Stimulated activated CD8-positive, alpha-beta memory T cell treated with anti-CD3 and anti-CD28 coated beads, Interleukin-15, amount 100 ng/mL, for 1 hour (primary cell): ENCODE results near the gene NT5DC3.

Experiments used
- DNase-seq: peaks from one replicate; pipeline ENCODE4 v3.0.0-alpha.2; 2020; ENCODE audit warnings: low read depth

Gene NT5DC3

GRCh38 chr12:103782399-103782798, 58.6 kb downstream of the NT5DC3 start:
- no peak for DNase-seq

DNA sequence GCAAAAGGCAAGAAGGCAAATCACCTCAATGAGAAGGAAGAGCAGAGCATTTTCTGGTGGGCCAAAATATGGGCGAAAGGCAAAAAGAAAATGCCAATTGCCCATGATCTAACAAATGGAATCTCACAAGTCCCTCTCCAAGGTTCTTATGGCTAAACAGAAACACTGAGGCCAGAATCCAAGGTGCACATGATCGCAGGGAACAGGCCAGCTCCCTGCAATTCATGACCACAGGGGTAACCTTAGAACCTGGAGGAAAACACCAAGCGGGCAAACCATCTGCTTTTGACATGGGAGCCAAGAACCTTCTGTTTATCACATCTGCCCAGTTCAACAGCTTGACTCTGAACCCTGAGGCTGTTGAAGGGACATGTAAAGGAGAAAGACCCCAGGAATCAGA, 60.0 kb downstream of the NT5DC3 start:
- DNase-seq: no peak

DNA sequence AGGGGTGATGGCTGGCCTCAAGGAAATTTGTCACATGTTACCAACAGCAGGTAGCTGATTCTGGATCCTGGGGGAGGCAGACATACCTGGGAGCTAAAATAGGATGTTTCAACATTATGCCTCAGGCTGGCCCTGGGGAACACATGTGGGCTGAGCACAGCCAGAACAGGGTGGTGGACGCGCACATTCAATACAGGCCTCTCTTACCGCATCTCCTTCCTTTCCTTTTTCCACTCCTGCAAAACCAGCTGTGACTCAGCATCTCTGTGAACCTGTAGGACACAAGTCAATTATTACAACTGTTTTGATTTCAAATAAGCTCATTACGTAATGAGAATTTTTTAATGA, 61.0 kb downstream of the NT5DC3 start:
- no peak for DNase-seq

- DNase-seq: no peak
Measured at GRCh38 chr12:103779410-103780092, 61.5 kb downstream of the NT5DC3 start.

DNA sequence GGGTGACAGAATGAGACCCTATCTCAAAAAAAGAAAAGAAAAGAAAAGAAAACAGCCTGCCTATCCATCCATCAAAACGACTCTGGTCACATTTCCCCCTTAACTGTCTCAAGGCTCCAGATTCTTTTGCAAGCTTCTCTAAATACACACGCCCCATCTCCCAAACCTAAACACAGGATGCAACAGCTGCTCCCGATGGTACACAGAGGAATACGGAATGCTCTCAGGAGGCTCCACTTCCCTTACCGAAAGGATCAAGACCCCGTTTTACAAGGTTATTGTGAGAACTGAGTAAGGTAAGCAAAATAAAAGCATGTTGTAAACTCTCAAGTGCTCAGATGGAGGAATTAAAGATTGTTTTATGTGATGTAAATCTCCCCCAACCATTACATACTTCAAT, 62.3 kb downstream of the NT5DC3 start:
- no peak for DNase-seq

GRCh38 chr12:103774977-103775560, 66.0 kb downstream of the NT5DC3 start:
- no peak for DNase-seq

DNA sequence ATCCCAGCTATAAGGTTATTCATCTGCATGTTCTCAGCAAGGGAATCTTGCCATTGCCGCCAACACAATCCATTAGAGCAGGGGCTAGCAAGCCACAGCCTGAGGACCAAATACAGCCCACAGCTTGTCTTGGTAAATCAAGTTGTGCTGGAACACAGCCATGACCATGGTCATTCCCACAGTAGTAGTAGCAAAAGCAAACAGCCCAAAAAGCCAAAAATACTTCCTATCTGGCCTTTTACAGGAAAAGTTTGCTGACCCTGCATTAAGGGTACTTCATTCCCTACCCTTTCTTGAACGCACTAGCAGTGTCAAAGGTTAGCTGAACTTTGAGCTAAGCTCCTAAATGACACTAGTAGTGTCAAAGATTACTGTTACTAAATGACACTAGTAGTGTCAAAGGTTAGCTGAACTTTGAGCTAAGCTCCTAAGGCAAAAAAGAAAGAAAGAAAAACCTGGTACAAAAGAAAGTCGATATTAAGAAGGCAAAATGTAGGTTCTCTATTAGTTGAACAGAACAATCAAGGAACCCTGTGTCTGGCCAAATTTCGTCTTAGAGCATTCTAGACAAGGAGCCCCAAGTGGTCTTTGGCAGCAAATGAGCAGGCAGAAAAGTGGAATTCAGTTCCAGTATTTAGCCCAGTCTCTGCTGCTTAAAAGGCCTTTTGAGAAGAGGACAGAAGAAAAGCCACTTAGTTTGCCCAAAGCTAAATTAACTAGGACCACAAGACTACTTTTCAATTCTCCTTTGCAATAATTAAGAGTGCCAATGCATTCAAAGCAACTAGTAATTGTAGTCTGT, 67.7 kb downstream of the NT5DC3 start:
- no peak for DNase-seq

- no peak for DNase-seq
Measured at GRCh38 chr12:103772367-103773108, 68.5 kb downstream of the NT5DC3 start.

- no peak for DNase-seq
Measured at GRCh38 chr12:103771466-103771865, 69.6 kb downstream of the NT5DC3 start.

DNA sequence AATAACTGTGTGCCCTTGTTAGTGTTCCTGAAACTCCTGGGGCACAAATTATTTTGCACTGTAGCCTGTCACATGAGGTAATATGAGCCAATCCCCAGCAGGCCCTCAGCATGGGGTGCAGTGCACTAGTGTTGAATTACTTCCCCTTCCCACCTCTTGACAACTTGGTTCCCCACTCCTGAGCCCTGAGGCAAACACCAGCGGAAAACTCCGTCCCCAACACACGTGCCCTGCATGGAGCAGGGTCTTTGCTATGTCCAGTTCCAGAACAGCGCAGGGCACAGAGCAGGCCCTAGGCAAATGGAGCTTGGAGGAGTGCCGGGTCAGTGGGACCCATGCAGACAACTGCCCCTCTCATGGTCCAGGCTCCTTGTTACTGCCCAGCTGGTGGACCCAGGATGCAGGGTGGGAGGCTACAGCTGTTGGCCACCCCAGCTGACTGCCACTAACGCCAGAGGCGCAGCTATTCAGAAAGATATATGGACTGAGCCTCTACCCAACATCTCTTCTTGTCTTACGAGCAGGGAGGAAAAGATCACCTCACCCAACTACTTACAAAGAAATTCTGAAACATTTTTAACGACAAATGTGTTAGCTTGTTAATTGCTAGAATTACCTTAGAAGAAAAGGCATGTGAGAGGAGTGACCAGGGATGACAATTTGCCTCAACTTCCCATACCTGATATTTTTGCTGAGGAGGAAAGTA, 71.6 kb downstream of the NT5DC3 start:
- no peak for DNase-seq

- DNase-seq: no peak
Measured at GRCh38 chr12:103768467-103769123, 72.4 kb downstream of the NT5DC3 start.

- no peak for DNase-seq
Measured at GRCh38 chr12:103766028-103766427, 75.0 kb downstream of the NT5DC3 start.

GRCh38 chr12:103765322-103765721, 75.7 kb downstream of the NT5DC3 start:
- no peak for DNase-seq

DNA sequence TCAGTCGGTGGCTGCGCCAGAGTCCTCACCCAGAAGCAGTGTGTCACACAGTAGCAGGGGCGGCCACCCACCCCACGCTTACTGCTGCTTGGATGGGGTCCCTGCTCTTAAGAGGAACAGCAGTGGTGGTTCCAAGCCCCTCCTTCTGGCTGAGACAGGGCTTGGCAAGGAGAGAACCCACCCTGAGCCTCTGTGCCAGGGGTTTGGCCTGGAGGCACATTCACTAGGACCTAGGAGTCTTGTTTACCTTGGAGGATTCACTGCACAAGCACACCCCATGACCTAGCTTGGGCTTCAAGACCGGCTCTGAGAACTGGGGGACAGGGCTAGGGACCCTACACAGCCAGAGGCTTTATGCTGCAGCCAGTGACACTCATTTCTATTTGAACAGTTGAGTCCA, 78.6 kb downstream of the NT5DC3 start:
- DNase-seq: no peak

GRCh38 chr12:103758310-103759089, 82.5 kb downstream of the NT5DC3 start:
- DNase-seq: no peak

DNA sequence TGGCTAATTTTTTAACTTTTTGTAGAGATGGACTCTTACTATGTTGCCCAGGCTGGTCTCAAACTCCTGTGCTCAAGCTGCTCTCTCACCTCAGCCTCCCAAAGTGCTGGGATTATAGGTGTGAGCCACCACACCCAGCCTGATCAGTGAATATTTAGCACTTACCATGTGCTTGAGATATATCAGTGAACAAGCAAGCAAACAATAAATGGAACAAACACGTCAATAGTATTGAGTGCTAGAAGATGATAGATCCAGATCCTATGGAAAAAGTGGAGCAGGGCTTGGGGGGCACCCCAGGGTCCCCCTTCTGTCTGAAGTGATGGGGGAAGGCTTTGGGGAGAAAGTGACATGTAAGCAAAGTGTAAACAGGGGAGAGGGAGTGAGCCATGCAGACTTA, 83.8 kb downstream of the NT5DC3 start:
- no peak for DNase-seq

DNA sequence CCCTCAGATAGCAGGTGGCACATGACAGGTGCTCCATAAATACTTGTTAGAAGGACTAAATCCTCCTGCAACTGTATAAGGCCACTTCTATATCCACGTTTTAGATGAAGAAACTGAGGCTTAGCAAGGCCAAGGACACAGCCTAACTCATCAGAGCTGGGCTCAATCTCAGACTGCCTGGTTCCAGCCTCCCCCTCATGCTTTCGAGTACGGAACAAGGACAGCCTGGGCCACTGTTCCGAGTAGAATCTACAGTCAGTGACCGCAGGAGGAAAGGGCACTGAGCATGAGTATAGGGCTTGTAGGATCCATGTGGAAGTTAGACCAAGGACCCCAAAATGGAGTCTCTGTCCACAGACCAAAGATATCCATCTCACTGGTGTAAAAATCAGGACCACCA, 84.6 kb downstream of the NT5DC3 start:
- DNase-seq: no peak

- DNase-seq: no peak
Measured at GRCh38 chr12:103755425-103755824, 85.6 kb downstream of the NT5DC3 start.

- no peak for DNase-seq
Measured at GRCh38 chr12:103751600-103751999, 89.4 kb downstream of the NT5DC3 start.

DNA sequence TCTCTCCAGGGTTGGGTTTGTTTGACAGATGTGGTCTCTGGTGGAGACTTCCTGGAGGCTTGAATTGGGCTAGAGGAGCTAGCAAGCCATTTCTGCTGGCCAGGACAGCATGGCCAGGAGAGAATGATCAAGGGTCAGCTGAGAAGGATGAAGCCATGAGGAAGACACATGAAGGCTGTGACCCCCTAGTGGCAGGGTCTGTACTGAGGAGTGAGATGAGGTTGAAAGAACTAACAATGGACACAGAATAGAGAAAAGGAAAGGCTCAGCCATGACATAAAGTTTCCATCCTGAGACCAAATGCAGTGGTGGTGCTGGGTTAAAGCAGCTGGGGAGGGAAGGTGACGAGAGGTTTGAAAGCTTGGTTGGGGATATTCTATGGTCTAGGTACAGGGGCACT, 89.9 kb downstream of the NT5DC3 start:
- DNase-seq: no peak

GRCh38 chr12:103748875-103749274, 92.2 kb downstream of the NT5DC3 start:
- no peak for DNase-seq
